Choroid plexus epithelial cell (primary cell): ENCODE results near the gene ASXL1.
"Not testable (repeated sequence)": the region's sequence is repeated elsewhere in the genome, so short reads cannot be mapped to it uniquely, and the experiment has no call there.

Experiments
- DNase-seq: peaks from one replicate; pipeline ENCODE4 v3.0.0-alpha.2; 2010; ENCODE audit warnings: low read depth
- H3K4me3 ChIP-seq: 2 replicates; pipeline ENCODE4 v1.5.1; 2011; ENCODE audit warnings: low read depth, mild to moderate bottlenecking, control low read depth, low read length, moderate library complexity
- CTCF ChIP-seq: conservative IDR thresholded peaks from 2 replicates; pipeline ENCODE4 v1.5.1; 2011; ENCODE audit warnings: low read depth, mild to moderate bottlenecking, control low read depth, inconsistent platforms, low read length, moderate library complexity

Gene ASXL1

GRCh38 chr20:32406701-32407100 is 48.6 kb downstream of the ASXL1 start:
- no peak for DNase-seq
- TF ChIP-seq CTCF: no peak
- no peak overlapping the region for H3K4me3 ChIP-seq

GRCh38 chr20:32407131-32407750 is 49.1 kb downstream of the ASXL1 start:
- not testable (repeated sequence) for DNase-seq

GRCh38 chr20:32411955-32412706 is 54.0 kb downstream of the ASXL1 start:
- no peak for DNase-seq
- TF ChIP-seq CTCF: no peak
- no peak overlapping the region for H3K4me3 ChIP-seq

More at GRCh38 chr20:32407131-32407750, 49.1 kb downstream of the ASXL1 start:
- H3K4me3 ChIP-seq: not testable (repeated sequence)

- H3K4me3 ChIP-seq: no peak overlapping the region
These were observed 57.4 kb downstream of the ASXL1 start for GRCh38 chr20:32415494-32415893.

GRCh38 chr20:32416206-32416605 is 58.1 kb downstream of the ASXL1 start:
- no peak for DNase-seq
- no peak overlapping the region for H3K4me3 ChIP-seq
- no peak for TF ChIP-seq CTCF

More at GRCh38 chr20:32415494-32415893, 57.4 kb downstream of the ASXL1 start:
- no peak for TF ChIP-seq CTCF
- DNase-seq: no peak

- TF ChIP-seq CTCF: no peak
- no peak for DNase-seq
- no peak overlapping the region for H3K4me3 ChIP-seq
These were observed 60.2 kb downstream of the ASXL1 start for GRCh38 chr20:32418376-32418775.

- DNase-seq: no peak
- no peak overlapping the region for H3K4me3 ChIP-seq
- no peak for TF ChIP-seq CTCF
These were observed 63.2 kb downstream of the ASXL1 start for GRCh38 chr20:32421290-32421689.
